GM18507 (cell line): ENCODE results near the gene FREM2.

Experiments
- DNase-seq: peaks from one replicate; pipeline ENCODE4 v3.0.0; 2011; ENCODE audit warnings: low read depth; ENCODE audit not compliant: insufficient read length; ENCODE audit errors: extremely low spot score
- FAIRE-seq: peaks from 2 replicates; lab custom pipeline; 2011; peaks lifted over from hg19 to GRCh38; lab: Jason Lieb, UNC

The FREM2 gene

GRCh38 chr13:38814331-38814730 is 127.5 kb downstream of the FREM2 start:
- FAIRE-seq, result no peak
- DNase-seq, result no peak

- FAIRE-seq, result no peak
Measured at GRCh38 chr13:38819053-38819452, 132.2 kb downstream of the FREM2 start.

GRCh38 chr13:38819596-38819995 is 132.7 kb downstream of the FREM2 start:
- DNase-seq, result no peak
- no peak for FAIRE-seq

More at GRCh38 chr13:38819053-38819452, 132.2 kb downstream of the FREM2 start:
- no peak for DNase-seq

GRCh38 chr13:38821770-38822551 is 135.1 kb downstream of the FREM2 start:
- DNase-seq (no peak), FAIRE-seq (no peak)

- FAIRE-seq (peak; percentile 21), DNase-seq (no peak)
Measured at GRCh38 chr13:38824342-38824741, 137.5 kb downstream of the FREM2 start.

GRCh38 chr13:38826182-38826813 is 139.4 kb downstream of the FREM2 start:
- DNase-seq, result no peak
- no peak for FAIRE-seq

GRCh38 chr13:38830442-38831045 is 143.7 kb downstream of the FREM2 start:
- DNase-seq (no peak), FAIRE-seq (no peak)

- FAIRE-seq, result no peak
- no peak for DNase-seq
Measured at GRCh38 chr13:38844581-38844980, 157.7 kb downstream of the FREM2 start.

- FAIRE-seq (no peak), DNase-seq (no peak)
Measured at GRCh38 chr13:38848360-38848759, 161.5 kb downstream of the FREM2 start.

- DNase-seq (no peak), FAIRE-seq (no peak)
Measured at GRCh38 chr13:38849315-38849714, 162.4 kb downstream of the FREM2 start.

GRCh38 chr13:38850868-38851626 is 164.2 kb downstream of the FREM2 start:
- DNase-seq (no peak), FAIRE-seq (no peak)

GRCh38 chr13:38854226-38854625 is 167.3 kb downstream of the FREM2 start:
- FAIRE-seq (no peak), DNase-seq (no peak)

- DNase-seq (no peak), FAIRE-seq (no peak)
Measured at GRCh38 chr13:38856065-38856464, 169.2 kb downstream of the FREM2 start.

GRCh38 chr13:38862443-38862842 is 175.6 kb downstream of the FREM2 start:
- FAIRE-seq, result no peak
- no peak for DNase-seq

- no peak for FAIRE-seq
- no peak for DNase-seq
Measured at GRCh38 chr13:38863536-38863935, 176.7 kb downstream of the FREM2 start.

GRCh38 chr13:38866649-38867048 is 179.8 kb downstream of the FREM2 start:
- DNase-seq (no peak), FAIRE-seq (no peak)

- DNase-seq (no peak), FAIRE-seq (no peak)
Measured at GRCh38 chr13:38868399-38868798, 181.5 kb downstream of the FREM2 start.

GRCh38 chr13:38868870-38869269 is 182.0 kb downstream of the FREM2 start:
- no peak for FAIRE-seq
- no peak for DNase-seq

- DNase-seq (no peak), FAIRE-seq (no peak)
Measured at GRCh38 chr13:38871275-38871674, 184.4 kb downstream of the FREM2 start.

GRCh38 chr13:38872693-38873092 is 185.8 kb downstream of the FREM2 start:
- no peak for DNase-seq
- peak; percentile 50 for FAIRE-seq
